Dendritic cell treated with granulocyte-macrophage colony-stimulating factor and Interleukin-4, amounts not matched to agents 40 ng/mL and 50 ng/mL, for 4 days (primary cell): ENCODE data around the gene GALNT1.
"Not testable (repeated sequence)": the region's sequence is repeated elsewhere in the genome, so short reads cannot be mapped to it uniquely, and the experiment has no call there.

Experiments used
- H3K27ac Mint-ChIP-seq: one replicate; pipeline ENCODE4 v1.8.0; 2022; ENCODE audit warnings: mild to moderate bottlenecking, mixed read lengths
- H3K27me3 Mint-ChIP-seq: one replicate; pipeline ENCODE4 v1.8.0; 2022; ENCODE audit warnings: mild to moderate bottlenecking, mixed read lengths
- H3K36me3 Mint-ChIP-seq: one replicate; pipeline ENCODE4 v1.8.0; 2022; ENCODE audit warnings: low read depth, mixed read lengths
- H3K4me1 Mint-ChIP-seq: one replicate; pipeline ENCODE4 v1.8.0; 2022; ENCODE audit warnings: low read depth, mixed read lengths
- H3K4me3 Mint-ChIP-seq: one replicate; pipeline ENCODE4 v1.8.0; 2022; ENCODE audit warnings: mild to moderate bottlenecking, moderate library complexity, mixed read lengths
- H3K9me3 Mint-ChIP-seq: one replicate; pipeline ENCODE4 v1.8.0; 2022; ENCODE audit warnings: mixed read lengths
- intact Hi-C: fragments of 100-400 bp; cut with micrococcal nuclease; formaldehyde crosslinking; loops from one replicate; pipeline ENCODE4 v1.15.0; 2022

Gene GALNT1

DNA sequence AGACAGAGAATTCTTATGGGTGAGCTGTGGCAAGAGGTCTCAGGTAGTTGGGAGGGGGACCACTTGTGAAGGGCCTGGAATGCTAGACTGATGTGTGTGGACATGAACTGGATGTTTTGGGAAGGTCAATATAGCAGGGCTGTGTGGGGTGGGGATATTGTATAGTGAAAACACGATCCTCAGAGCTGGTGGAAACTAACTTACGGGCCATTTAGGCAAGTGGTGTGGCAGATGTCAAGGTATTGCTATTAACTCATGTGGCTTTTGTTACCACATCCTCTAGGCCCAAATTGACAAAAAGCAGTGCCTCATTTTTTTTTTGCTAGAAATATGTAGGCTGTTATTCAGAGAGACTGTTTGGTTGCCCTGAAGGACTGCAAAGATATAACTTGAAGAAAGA is 8.0 kb upstream of the GALNT1 start:
- H3K4me3 Mint-ChIP-seq: no peak overlapping the region
- H3K9me3 Mint-ChIP-seq: peaks cover 16% of the 10 kb centered on the region
- no peaks in the 10 kb centered on the region for H3K4me1 Mint-ChIP-seq
- peaks cover 6% of the 10 kb centered on the region for H3K36me3 Mint-ChIP-seq
- intact Hi-C loops: loop anchor here (5.0 kb wide), 1 partner anchor 161 kb away; no protein-coding TSS in a partner anchor
- H3K27me3 Mint-ChIP-seq: no peaks in the 10 kb centered on the region
- H3K27ac Mint-ChIP-seq: no peak overlapping the region

GRCh38 chr18:35576240-35576845 is 5.2 kb upstream of the GALNT1 start:
- H3K27ac Mint-ChIP-seq, H3K36me3 Mint-ChIP-seq, H3K4me1 Mint-ChIP-seq, H3K4me3 Mint-ChIP-seq, H3K27me3 Mint-ChIP-seq, intact Hi-C loops: not testable (repeated sequence)
- H3K9me3 Mint-ChIP-seq: peaks cover 16% of the 10 kb centered on the region

- intact Hi-C loops: no loop called here
- Mint-ChIP-seq H3K4me1 (peaks cover under 1% of the 10 kb centered on the region), H3K4me3 (no peak overlapping the region), H3K9me3 (peaks cover 16% of the 10 kb centered on the region), H3K27me3 (no peaks in the 10 kb centered on the region), H3K36me3 (peaks cover 6% of the 10 kb centered on the region), H3K27ac (no peak overlapping the region)
Observed at GRCh38 chr18:35577045-35577848, 4.3 kb upstream of the GALNT1 start.

DNA sequence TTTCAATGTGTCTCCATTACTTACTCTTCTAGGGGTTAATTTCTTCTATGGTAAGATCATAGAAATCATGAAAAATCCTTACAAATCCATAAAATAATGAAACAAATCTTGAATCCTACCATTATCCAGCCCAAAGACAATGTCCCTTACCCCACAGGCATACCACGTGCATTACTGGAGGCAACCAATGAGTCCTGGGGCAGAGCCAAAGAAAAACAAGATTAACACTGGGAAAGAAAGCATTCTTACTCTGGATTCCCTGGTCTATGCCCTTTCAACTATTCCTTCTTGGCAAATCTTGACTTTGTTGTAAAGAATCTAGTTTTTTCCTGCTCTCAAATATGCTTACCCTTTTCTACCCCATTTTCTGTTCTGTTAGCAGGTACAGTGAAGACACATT is 3.1 kb upstream of the GALNT1 start:
- Mint-ChIP-seq H3K27me3 (no peaks in the 10 kb centered on the region), H3K9me3 (peaks cover 16% of the 10 kb centered on the region), H3K4me1 (peaks cover 13% of the 10 kb centered on the region), H3K27ac (no peak overlapping the region), H3K4me3 (no peak overlapping the region), H3K36me3 (peaks cover 6% of the 10 kb centered on the region)
- intact Hi-C loops: no loop called here

- H3K36me3 Mint-ChIP-seq: peaks cover 7% of the 10 kb centered on the region
- H3K4me1 Mint-ChIP-seq: peaks cover 17% of the 10 kb centered on the region
- no peak overlapping the region for H3K4me3 Mint-ChIP-seq
- H3K27me3 Mint-ChIP-seq: no peaks in the 10 kb centered on the region
- peaks cover 16% of the 10 kb centered on the region for H3K9me3 Mint-ChIP-seq
- no peak overlapping the region for H3K27ac Mint-ChIP-seq
- intact Hi-C loops: no loop called here
Observed at GRCh38 chr18:35578936-35579335, 2.6 kb upstream of the GALNT1 start.

DNA sequence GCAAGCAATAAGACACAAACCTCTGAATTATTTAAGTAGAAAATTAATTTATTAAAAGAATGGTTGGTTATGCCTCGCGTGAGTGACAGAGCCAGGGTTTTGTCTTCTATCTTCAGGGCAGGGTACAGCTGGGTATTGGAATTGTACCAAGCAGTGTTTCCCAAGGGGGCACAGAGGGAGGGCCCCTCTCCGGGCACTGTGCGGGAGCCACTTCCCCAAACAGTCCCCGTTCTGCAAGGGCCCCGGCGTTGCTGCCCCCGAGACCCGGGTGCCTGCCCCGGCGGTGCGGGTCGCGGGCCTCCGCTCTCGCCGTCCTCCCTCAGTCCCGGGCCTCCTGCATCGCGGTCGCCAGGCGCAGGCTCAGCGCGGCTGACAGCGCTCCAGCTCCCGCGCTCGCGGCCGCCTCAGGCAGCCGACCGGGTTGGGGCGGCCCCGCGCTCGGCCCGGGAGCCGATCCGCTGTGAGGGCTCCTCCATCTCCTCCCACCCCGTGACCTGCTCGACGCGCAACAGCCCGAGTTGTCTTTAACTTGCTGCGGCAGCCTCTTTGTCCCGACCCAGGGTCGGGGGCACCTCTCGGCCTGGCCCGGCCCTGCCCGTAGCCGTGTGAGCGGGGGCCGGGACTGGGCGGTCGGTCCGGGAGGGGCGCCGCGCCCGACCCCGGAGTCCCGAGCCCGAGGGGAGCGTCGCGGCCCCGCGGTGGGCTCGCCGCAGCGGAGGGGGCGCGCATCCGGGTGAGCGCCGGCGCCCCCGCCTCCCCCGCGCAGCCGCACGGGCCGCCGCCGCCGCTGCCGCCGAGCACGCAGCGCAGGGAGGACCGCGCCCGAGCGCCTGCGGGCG is 620 bp upstream of the GALNT1 start:
- peak overlapping the region; percentile 68 for H3K27ac Mint-ChIP-seq
- peaks cover 17% of the 10 kb centered on the region for H3K36me3 Mint-ChIP-seq
- H3K4me3 Mint-ChIP-seq: peak overlapping the region; percentile 76
- peaks cover 10% of the 10 kb centered on the region for H3K9me3 Mint-ChIP-seq
- H3K4me1 Mint-ChIP-seq: peaks cover 29% of the 10 kb centered on the region
- H3K27me3 Mint-ChIP-seq: no peaks in the 10 kb centered on the region
- intact Hi-C loops: loop anchor here (5.0 kb wide), 3 partner anchors 36 to 174 kb away; partner anchors contain the start of gene INO80C

- peaks cover 15% of the 10 kb centered on the region for H3K36me3 Mint-ChIP-seq
- H3K27me3 Mint-ChIP-seq: no peaks in the 10 kb centered on the region
- intact Hi-C loops: loop anchor here (5.0 kb wide), 3 partner anchors 35 to 175 kb away; partner anchors contain the start of gene INO80C
- H3K27ac Mint-ChIP-seq: peak overlapping the region; percentile 63
- peaks cover 34% of the 10 kb centered on the region for H3K4me1 Mint-ChIP-seq
- H3K9me3 Mint-ChIP-seq: peaks cover 3% of the 10 kb centered on the region
- peak overlapping the region; percentile 70 for H3K4me3 Mint-ChIP-seq
Observed at GRCh38 chr18:35581898-35582641, 530 bp downstream of the GALNT1 start.

- Mint-ChIP-seq H3K4me3 (no peak overlapping the region), H3K4me1 (peaks cover 34% of the 10 kb centered on the region), H3K27ac (no peak overlapping the region), H3K36me3 (peaks cover 24% of the 10 kb centered on the region), H3K9me3 (peaks cover 13% of the 10 kb centered on the region), H3K27me3 (no peaks in the 10 kb centered on the region)
- intact Hi-C loops: loop anchor here (5.0 kb wide), 3 partner anchors 34 to 176 kb away; partner anchors contain the start of gene INO80C
Observed at GRCh38 chr18:35582899-35583558, 1.5 kb downstream of the GALNT1 start.

- intact Hi-C loops: loop anchor here (5.0 kb wide), 3 partner anchors 33 to 177 kb away; partner anchors contain the start of gene INO80C
- Mint-ChIP-seq H3K36me3 (peaks cover 34% of the 10 kb centered on the region), H3K9me3 (peaks cover 25% of the 10 kb centered on the region), H3K27ac (no peak overlapping the region), H3K27me3 (no peaks in the 10 kb centered on the region), H3K4me3 (no peak overlapping the region), H3K4me1 (peaks cover 40% of the 10 kb centered on the region)
Observed at GRCh38 chr18:35584735-35585134, 3.2 kb downstream of the GALNT1 start.

DNA sequence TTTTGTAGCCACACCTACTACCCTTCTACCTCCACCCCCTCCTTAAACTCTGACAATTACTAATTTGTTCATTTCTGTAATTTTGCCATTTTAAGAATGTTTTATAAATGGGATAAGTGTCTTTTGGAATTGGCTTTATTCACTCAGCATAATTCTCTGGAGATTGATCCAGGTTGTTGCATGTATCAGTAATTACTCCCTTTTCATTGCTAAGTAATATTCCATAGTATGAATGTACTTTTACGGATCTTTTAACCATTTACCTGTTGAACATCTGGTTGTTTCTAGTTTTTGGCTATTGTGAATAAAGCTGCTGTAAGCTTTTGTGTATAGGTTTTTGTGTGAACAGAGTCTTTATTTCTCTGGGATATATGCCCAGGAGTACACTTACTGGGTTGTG is 4.1 kb downstream of the GALNT1 start:
- Mint-ChIP-seq H3K27me3 (no peaks in the 10 kb centered on the region), H3K9me3 (peaks cover 25% of the 10 kb centered on the region), H3K27ac (no peak overlapping the region), H3K36me3 (peaks cover 34% of the 10 kb centered on the region), H3K4me3 (no peak overlapping the region), H3K4me1 (peaks cover 43% of the 10 kb centered on the region)
- intact Hi-C loops: no loop called here

- Mint-ChIP-seq H3K9me3 (peaks cover 25% of the 10 kb centered on the region), H3K4me1 (peaks cover 34% of the 10 kb centered on the region), H3K27ac (no peak overlapping the region), H3K36me3 (peaks cover 34% of the 10 kb centered on the region), H3K27me3 (no peaks in the 10 kb centered on the region), H3K4me3 (no peak overlapping the region)
- intact Hi-C loops: no loop called here
Observed at GRCh38 chr18:35588122-35588521, 6.6 kb downstream of the GALNT1 start.

- peaks cover 25% of the 10 kb centered on the region for H3K9me3 Mint-ChIP-seq
- no peak overlapping the region for H3K4me3 Mint-ChIP-seq
- no peak overlapping the region for H3K27ac Mint-ChIP-seq
- H3K36me3 Mint-ChIP-seq: peaks cover 33% of the 10 kb centered on the region
- H3K4me1 Mint-ChIP-seq: peaks cover 27% of the 10 kb centered on the region
- H3K27me3 Mint-ChIP-seq: no peaks in the 10 kb centered on the region
- intact Hi-C loops: no loop called here
Observed at GRCh38 chr18:35588995-35589394, 7.5 kb downstream of the GALNT1 start.

DNA sequence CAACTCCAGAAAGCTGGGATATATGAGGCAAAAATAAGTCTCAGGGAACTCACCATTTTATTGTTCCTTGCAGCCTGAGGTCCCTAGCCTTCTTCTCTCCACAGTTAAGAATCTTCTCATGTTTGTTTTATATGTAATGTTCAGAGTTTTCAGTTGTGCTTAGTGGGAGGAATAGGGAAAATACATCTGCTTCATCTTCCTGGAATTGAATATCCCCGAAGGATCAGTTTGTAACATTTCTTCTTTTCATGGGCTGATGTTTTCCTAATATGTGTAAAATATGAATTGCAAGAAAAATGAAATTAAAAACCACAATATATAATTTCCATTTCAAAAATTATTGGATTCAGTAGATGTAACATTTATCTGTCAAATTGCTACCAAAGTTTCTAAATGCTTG is 8.0 kb downstream of the GALNT1 start:
- intact Hi-C loops: no loop called here
- H3K9me3 Mint-ChIP-seq: peaks cover 25% of the 10 kb centered on the region
- no peaks in the 10 kb centered on the region for H3K27me3 Mint-ChIP-seq
- peaks cover 27% of the 10 kb centered on the region for H3K36me3 Mint-ChIP-seq
- H3K4me1 Mint-ChIP-seq: peaks cover 27% of the 10 kb centered on the region
- H3K27ac Mint-ChIP-seq: no peak overlapping the region
- no peak overlapping the region for H3K4me3 Mint-ChIP-seq
